Smooth muscle cell (in vitro differentiated cells): Measurements from ENCODE around the gene SGPP2. TPM values are rescaled to one million over a fixed set of nuclear protein-coding genes. Genes with fewer than 3 reads are reported as not detected.
"Not testable (repeated sequence)": the region's sequence is repeated elsewhere in the genome, so short reads cannot be mapped to it uniquely, and the experiment has no call there.

ENCODE experiments used
- DNase-seq: peaks from one replicate; lab custom pipeline; 2025; ENCODE audit not compliant: unreplicated experiment; lab: John Stamatoyannopoulos, UW
- H2AFZ ChIP-seq: fragments of 200-600 bp; sonication (generic); 2 replicates; pipeline ENCODE4 v1.6.0; 2016; ENCODE audit warnings: antibody characterized with exemption, low read depth, mild to moderate bottlenecking
- H3F3A ChIP-seq: fragments of 200-600 bp; sonication (generic); 2 replicates; pipeline ENCODE4 v1.6.0; 2017; ENCODE audit warnings: antibody characterized with exemption, low read depth
- H3K27ac ChIP-seq: fragments of 200-600 bp; sonication (generic); 2 replicates; pipeline ENCODE4 v1.5.1; 2016; ENCODE audit warnings: low read depth, mild to moderate bottlenecking
- H3K27me3 ChIP-seq: fragments of 200-600 bp; sonication (generic); 2 replicates; pipeline ENCODE4 v1.6.1; 2016; ENCODE audit warnings: low read depth, mild to moderate bottlenecking
- H3K36me3 ChIP-seq: fragments of 200-600 bp; sonication (generic); 2 replicates; pipeline ENCODE4 v1.5.1; 2016; ENCODE audit warnings: low read depth
- H3K4me1 ChIP-seq: fragments of 200-600 bp; sonication (generic); 2 replicates; pipeline ENCODE4 v1.5.1; 2016; ENCODE audit warnings: low read depth
- H3K4me2 ChIP-seq: fragments of 200-600 bp; sonication (generic); 2 replicates; pipeline ENCODE4 v1.6.0; 2016; ENCODE audit warnings: mild to moderate bottlenecking
- H3K4me3 ChIP-seq: fragments of 200-600 bp; sonication (generic); 2 replicates; pipeline ENCODE4 v1.5.1; 2016; ENCODE audit warnings: mild to moderate bottlenecking
- H3K79me2 ChIP-seq: fragments of 200-600 bp; sonication (generic); 2 replicates; pipeline ENCODE4 v1.6.0; 2016; ENCODE audit warnings: low read depth, mild to moderate bottlenecking
- H3K9ac ChIP-seq: fragments of 200-600 bp; sonication (generic); 2 replicates; pipeline ENCODE4 v1.6.0; 2016; ENCODE audit warnings: low read depth
- H3K9me3 ChIP-seq: fragments of 200-600 bp; sonication (generic); replicated peaks from 2 replicates; pipeline ENCODE4 v1.5.1; 2016; ENCODE audit warnings: low read depth
- H4K20me1 ChIP-seq: fragments of 200-600 bp; sonication (generic); 2 replicates; pipeline ENCODE4 v1.6.0; 2016; ENCODE audit warnings: low read depth
- whole genome bisulfite sequencing: methylation state at CpG from one replicate; pipeline ENCODE4 v1.1.7; 2016; ENCODE audit warnings: low lambda C conversion rate; 5-methylcytosine and 5-hydroxymethylcytosine counted together
- polyA plus RNA-seq: library from polyadenylated mRNA; unstranded; fragments of >200 nt; fragmentation: Nextera tagmentation; extraction: Ambion mirVana; gene quantifications from 2 replicates; pipeline ENCODE4 v1.2.1, GENCODE V29; 2016
- total RNA-seq: library from RNA; depleted of rRNA; stranded (reverse); fragments of >200 nt; gene quantifications from 2 replicates; pipeline ENCODE4 v1.2.3, GENCODE V29; 2014
- TF ChIP-seq, protein P1 (sequence below): fragments of 200-600 bp; sonication (generic); IDR thresholded peaks from 2 replicates; pipeline ENCODE4 v1.5.1; 2017; ENCODE audit warnings: borderline replicate concordance, mild to moderate bottlenecking, antibody characterized with exemption; ENCODE audit not compliant: insufficient read depth, poor library complexity, severe bottlenecking

The SGPP2 gene
- total and polyA plus RNA-seq, 2 experiments from 2014 or later = 0.66 to 1.4 TPM

GRCh38 chr2:222576171-222577081 is 152.1 kb downstream of the SGPP2 start:
- Histone ChIP-seq H3K27ac (no peak overlapping the region), H3K9me3 (no peaks in the 10 kb centered on the region), H3K27me3 (no peaks in the 10 kb centered on the region), H3K4me2 (no peak overlapping the region), H3K4me1 (peaks cover 58% of the 10 kb centered on the region), H3K9ac (no peak overlapping the region), H3K79me2 (no peaks in the 10 kb centered on the region), H4K20me1 (no peaks in the 10 kb centered on the region), H3K4me3 (no peak overlapping the region), H2AFZ (no peak overlapping the region), H3F3A (peaks cover 5% of the 10 kb centered on the region), H3K36me3 (no peaks in the 10 kb centered on the region)
- DNase-seq = no peak
- TF ChIP-seq, protein P1, sequence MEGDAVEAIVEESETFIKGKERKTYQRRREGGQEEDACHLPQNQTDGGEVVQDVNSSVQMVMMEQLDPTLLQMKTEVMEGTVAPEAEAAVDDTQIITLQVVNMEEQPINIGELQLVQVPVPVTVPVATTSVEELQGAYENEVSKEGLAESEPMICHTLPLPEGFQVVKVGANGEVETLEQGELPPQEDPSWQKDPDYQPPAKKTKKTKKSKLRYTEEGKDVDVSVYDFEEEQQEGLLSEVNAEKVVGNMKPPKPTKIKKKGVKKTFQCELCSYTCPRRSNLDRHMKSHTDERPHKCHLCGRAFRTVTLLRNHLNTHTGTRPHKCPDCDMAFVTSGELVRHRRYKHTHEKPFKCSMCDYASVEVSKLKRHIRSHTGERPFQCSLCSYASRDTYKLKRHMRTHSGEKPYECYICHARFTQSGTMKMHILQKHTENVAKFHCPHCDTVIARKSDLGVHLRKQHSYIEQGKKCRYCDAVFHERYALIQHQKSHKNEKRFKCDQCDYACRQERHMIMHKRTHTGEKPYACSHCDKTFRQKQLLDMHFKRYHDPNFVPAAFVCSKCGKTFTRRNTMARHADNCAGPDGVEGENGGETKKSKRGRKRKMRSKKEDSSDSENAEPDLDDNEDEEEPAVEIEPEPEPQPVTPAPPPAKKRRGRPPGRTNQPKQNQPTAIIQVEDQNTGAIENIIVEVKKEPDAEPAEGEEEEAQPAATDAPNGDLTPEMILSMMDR = no peak
- WGBS = 94% methylated on average over 7 of the region's 7 CpGs

- H3K4me2 ChIP-seq = no peak overlapping the region
- H3K4me1 ChIP-seq = peaks cover 58% of the 10 kb centered on the region
- TF ChIP-seq, protein P1 = no peak
- WGBS = 76% methylated on average over 3 of the region's 3 CpGs
- H2AFZ ChIP-seq = no peak overlapping the region
- H3K36me3 ChIP-seq = no peaks in the 10 kb centered on the region
- H3K27me3 ChIP-seq = no peaks in the 10 kb centered on the region
- no peak overlapping the region for H3K9ac ChIP-seq
- H3K4me3 ChIP-seq = no peak overlapping the region
- no peaks in the 10 kb centered on the region for H4K20me1 ChIP-seq
- no peaks in the 10 kb centered on the region for H3K9me3 ChIP-seq
- DNase-seq = no peak
- H3K79me2 ChIP-seq = no peaks in the 10 kb centered on the region
- no peak overlapping the region for H3K27ac ChIP-seq
- peaks cover 5% of the 10 kb centered on the region for H3F3A ChIP-seq
Observed at GRCh38 chr2:222577341-222577740, 153.0 kb downstream of the SGPP2 start.

- Histone ChIP-seq H3K9ac (no peak overlapping the region), H3K4me1 (peaks cover 3% of the 10 kb centered on the region), H2AFZ (no peak overlapping the region), H3K9me3 (no peaks in the 10 kb centered on the region), H3F3A (no peaks in the 10 kb centered on the region), H4K20me1 (no peaks in the 10 kb centered on the region), H3K27me3 (no peaks in the 10 kb centered on the region), H3K79me2 (peaks cover 2% of the 10 kb centered on the region), H3K4me3 (no peak overlapping the region), H3K36me3 (no peaks in the 10 kb centered on the region), H3K27ac (no peak overlapping the region), H3K4me2 (no peak overlapping the region)
- no peak for DNase-seq
- TF ChIP-seq, protein P1 = peak; percentile 11
Observed at GRCh38 chr2:222582928-222583327, 158.6 kb downstream of the SGPP2 start.

GRCh38 chr2:222584589-222584988 is 160.2 kb downstream of the SGPP2 start:
- not testable (repeated sequence) for H3K79me2 ChIP-seq, H3K4me1 ChIP-seq, H3K9ac ChIP-seq, H3K4me2 ChIP-seq, DNase-seq, H4K20me1 ChIP-seq, H3K4me3 ChIP-seq, H3K9me3 ChIP-seq, H2AFZ ChIP-seq, H3F3A ChIP-seq, H3K27me3 ChIP-seq, H3K27ac ChIP-seq, H3K36me3 ChIP-seq
- 97% methylated on average over 8 of the region's 8 CpGs for WGBS
